ENCODE measurements around the gene BEND6.

DNA sequence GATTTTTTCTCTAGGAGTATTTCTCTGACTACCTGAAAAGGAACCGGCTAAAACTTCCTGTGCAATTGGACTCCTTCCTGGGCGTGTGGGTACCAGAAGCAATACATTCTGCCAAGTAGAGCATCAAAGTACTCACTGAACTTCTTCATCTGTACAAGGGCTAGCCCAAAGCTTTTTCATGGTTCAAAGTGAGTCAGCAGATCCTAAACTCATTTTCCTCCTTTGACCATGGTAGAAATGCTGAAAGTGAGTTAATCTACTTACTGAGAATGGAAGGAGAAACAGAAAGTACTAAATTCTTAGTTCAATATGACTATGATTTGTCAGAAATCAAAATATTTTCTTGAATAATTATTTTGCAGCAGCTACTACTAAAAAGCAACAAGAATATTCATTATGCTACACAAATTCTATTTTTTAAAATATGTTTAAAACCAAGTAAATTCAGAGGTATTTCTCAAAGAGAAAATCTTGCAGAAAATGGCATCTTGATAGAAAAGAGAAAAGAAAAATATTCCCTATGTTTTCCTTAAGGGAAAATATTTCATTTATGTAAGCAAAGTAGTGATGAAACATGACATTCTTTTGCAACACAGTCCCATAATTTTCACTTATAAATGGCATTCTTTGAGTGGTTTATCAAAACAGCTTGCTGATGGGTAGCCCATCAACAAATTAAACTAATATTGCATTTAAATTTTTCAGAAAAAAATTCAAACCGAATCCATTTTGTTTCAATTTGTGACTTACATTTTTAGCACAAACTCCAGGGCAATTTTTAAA lies 3.7 kb upstream of the BEND6 start:
- TF ChIP-seq, protein P1, sequence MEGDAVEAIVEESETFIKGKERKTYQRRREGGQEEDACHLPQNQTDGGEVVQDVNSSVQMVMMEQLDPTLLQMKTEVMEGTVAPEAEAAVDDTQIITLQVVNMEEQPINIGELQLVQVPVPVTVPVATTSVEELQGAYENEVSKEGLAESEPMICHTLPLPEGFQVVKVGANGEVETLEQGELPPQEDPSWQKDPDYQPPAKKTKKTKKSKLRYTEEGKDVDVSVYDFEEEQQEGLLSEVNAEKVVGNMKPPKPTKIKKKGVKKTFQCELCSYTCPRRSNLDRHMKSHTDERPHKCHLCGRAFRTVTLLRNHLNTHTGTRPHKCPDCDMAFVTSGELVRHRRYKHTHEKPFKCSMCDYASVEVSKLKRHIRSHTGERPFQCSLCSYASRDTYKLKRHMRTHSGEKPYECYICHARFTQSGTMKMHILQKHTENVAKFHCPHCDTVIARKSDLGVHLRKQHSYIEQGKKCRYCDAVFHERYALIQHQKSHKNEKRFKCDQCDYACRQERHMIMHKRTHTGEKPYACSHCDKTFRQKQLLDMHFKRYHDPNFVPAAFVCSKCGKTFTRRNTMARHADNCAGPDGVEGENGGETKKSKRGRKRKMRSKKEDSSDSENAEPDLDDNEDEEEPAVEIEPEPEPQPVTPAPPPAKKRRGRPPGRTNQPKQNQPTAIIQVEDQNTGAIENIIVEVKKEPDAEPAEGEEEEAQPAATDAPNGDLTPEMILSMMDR (IDR thresholded peaks at IDR 0.05 in 8 of 11, conservative IDR thresholded peaks at IDR 0.05 in 3 of 11): no peak
- TF ChIP-seq POLR2AphosphoS5 (IDR thresholded peaks at IDR 0.05): no peak
